SK-N-SH treated with all-trans-retinoic acid at 6 μM for 48 hours (cell line): ENCODE measurements around the gene PLPP6.

Experiments used
- ATAC-seq: fragments of 200-7000 bp; cut with Tn5 transposase; 3 replicates; pipeline ENCODE4 v1.9.1; 2020; ENCODE audit warnings: mild to moderate bottlenecking, moderate library complexity
- ARNTL ChIP-seq: fragments of 450-650 bp; formaldehyde crosslinking; IDR thresholded peaks from 2 replicates; pipeline ENCODE4 v1.5.0; 2020; ENCODE audit warnings: low read depth, mild to moderate bottlenecking, moderate library complexity, borderline replicate concordance
- BACH2 ChIP-seq: fragments of 250-450 bp; sonication (Bioruptor Pico); IDR thresholded peaks from 2 replicates; pipeline ENCODE4 v1.9.0; 2021; ENCODE audit warnings: mild to moderate bottlenecking, borderline replicate concordance
- CREB5 ChIP-seq: fragments of 250-450 bp; sonication (Bioruptor Pico); IDR thresholded peaks from 2 replicates; pipeline ENCODE4 v1.5.1; 2020; ENCODE audit warnings: low read depth, mild to moderate bottlenecking, moderate library complexity
- CSDC2 ChIP-seq: fragments of 250-450 bp; sonication (Bioruptor Pico); IDR thresholded peaks from 2 replicates; pipeline ENCODE4 v1.5.0; 2020; ENCODE audit warnings: mild to moderate bottlenecking, moderate library complexity
- CSRNP3 ChIP-seq: fragments of 250-450 bp; sonication (Bioruptor Pico); IDR thresholded peaks from 2 replicates; pipeline ENCODE4 v1.5.1; 2021; ENCODE audit warnings: mild to moderate bottlenecking, moderate library complexity
- ESRRG ChIP-seq: fragments of 250-450 bp; sonication (Bioruptor Pico); IDR thresholded peaks from 2 replicates; pipeline ENCODE4 v1.6.1; 2021; ENCODE audit warnings: mild to moderate bottlenecking
- GLIS3 ChIP-seq: fragments of 250-450 bp; sonication (Bioruptor Pico); IDR thresholded peaks from 2 replicates; pipeline ENCODE4 v1.5.0; 2020; ENCODE audit warnings: mild to moderate bottlenecking, moderate library complexity
- ISL1 ChIP-seq: fragments of 250-450 bp; sonication (Bioruptor Pico); IDR thresholded peaks from 2 replicates; pipeline ENCODE4 v2.1.2; 2022; ENCODE audit warnings: mild to moderate bottlenecking, moderate library complexity
- OSR1 ChIP-seq: fragments of 250-450 bp; sonication (Bioruptor Pico); IDR thresholded peaks from 2 replicates; pipeline ENCODE4 v1.8.0; 2022; ENCODE audit warnings: moderate library complexity, mild to moderate bottlenecking, inconsistent platforms
- PATZ1 ChIP-seq: fragments of 250-450 bp; sonication (Bioruptor Pico); IDR thresholded peaks from 2 replicates; pipeline ENCODE4 v1.8.0; 2020; ENCODE audit warnings: mild to moderate bottlenecking, moderate library complexity, borderline replicate concordance
- POU6F1 ChIP-seq: fragments of 250-450 bp; sonication (Bioruptor Pico); IDR thresholded peaks from 2 replicates; pipeline ENCODE4 v1.8.0; 2021; ENCODE audit warnings: low read depth, mild to moderate bottlenecking, moderate library complexity, borderline replicate concordance
- PPARA ChIP-seq: fragments of 250-450 bp; sonication (Bioruptor Pico); IDR thresholded peaks from 2 replicates; pipeline ENCODE4 v1.5.0; 2020; ENCODE audit warnings: mild to moderate bottlenecking, borderline replicate concordance
- RARB ChIP-seq: fragments of 250-450 bp; sonication (Bioruptor Pico); IDR thresholded peaks from 2 replicates; pipeline ENCODE4 v1.8.0; 2021; ENCODE audit warnings: mild to moderate bottlenecking, moderate library complexity
- SNAI2 ChIP-seq: fragments of 250-450 bp; sonication (Bioruptor Pico); IDR thresholded peaks from 2 replicates; pipeline ENCODE4 v1.5.0; 2020; ENCODE audit warnings: mild to moderate bottlenecking, moderate library complexity
- TCF4 ChIP-seq: fragments of 250-450 bp; sonication (Bioruptor Pico); IDR thresholded peaks from 2 replicates; pipeline ENCODE4 v1.8.0; 2021; ENCODE audit warnings: mild to moderate bottlenecking, moderate library complexity, borderline replicate concordance
- TOX ChIP-seq: fragments of 250-450 bp; sonication (Bioruptor Pico); IDR thresholded peaks from 2 replicates; pipeline ENCODE4 v1.8.0; 2021; ENCODE audit warnings: mild to moderate bottlenecking, moderate library complexity, borderline replicate concordance
- ZC3H10 ChIP-seq: fragments of 250-450 bp; sonication (Bioruptor Pico); IDR thresholded peaks from 2 replicates; pipeline ENCODE4 v1.5.1; 2021; ENCODE audit warnings: mild to moderate bottlenecking, moderate library complexity
- ZFP3 ChIP-seq: fragments of 250-450 bp; sonication (Bioruptor Pico); IDR thresholded peaks from 2 replicates; pipeline ENCODE4 v1.5.0; 2020; ENCODE audit warnings: mild to moderate bottlenecking, moderate library complexity
- ZFP30 ChIP-seq: fragments of 450-650 bp; formaldehyde crosslinking; IDR thresholded peaks from 2 replicates; pipeline ENCODE4 v1.5.0; 2022; ENCODE audit warnings: mild to moderate bottlenecking, moderate library complexity
- ZNF565 ChIP-seq: fragments of 450-650 bp; formaldehyde crosslinking; conservative IDR thresholded peaks from 2 replicates; pipeline ENCODE4 v1.5.0; 2020; ENCODE audit warnings: low read depth, mild to moderate bottlenecking, moderate library complexity
- ZNF70 ChIP-seq: fragments of 450-650 bp; formaldehyde crosslinking; IDR thresholded peaks from 2 replicates; pipeline ENCODE4 v1.5.0; 2020; ENCODE audit warnings: mild to moderate bottlenecking, moderate library complexity
- ZNF8 ChIP-seq: fragments of 450-650 bp; formaldehyde crosslinking; IDR thresholded peaks from 2 replicates; pipeline ENCODE4 v1.5.0; 2020; ENCODE audit warnings: mild to moderate bottlenecking, moderate library complexity

PLPP6 gene

GRCh38 chr9:4706971-4707622 lies 45.0 kb downstream of the PLPP6 start:
- no peak for ATAC-seq
- no peak for TF ChIP-seq TOX
- no peak for TF ChIP-seq ZNF70
- no peak for TF ChIP-seq GLIS3
- no peak for TF ChIP-seq BACH2 (CRISPR knock-in tag)
- TF ChIP-seq RARB (CRISPR knock-in tag) = no peak
- TF ChIP-seq ESRRG = no peak
- no peak for TF ChIP-seq ARNTL (CRISPR knock-in tag)
- no peak for TF ChIP-seq CSDC2 (CRISPR knock-in tag)
- no peak for TF ChIP-seq POU6F1 (CRISPR knock-in tag)
- TF ChIP-seq ZFP3 (CRISPR knock-in tag) = no peak

- TF ChIP-seq PATZ1 (CRISPR knock-in tag) (no peak), ESRRG (no peak), CSDC2 (CRISPR knock-in tag) (no peak), BACH2 (CRISPR knock-in tag) (no peak), ZFP30 (CRISPR knock-in tag) (no peak), RARB (CRISPR knock-in tag) (no peak), TOX (no peak), ZNF70 (no peak), ARNTL (CRISPR knock-in tag) (no peak), CREB5 (CRISPR knock-in tag) (no peak), ZFP3 (CRISPR knock-in tag) (no peak), TCF4 (CRISPR knock-in tag) (no peak), ISL1 (CRISPR knock-in tag) (no peak), ZC3H10 (CRISPR knock-in tag) (no peak)
- no peak for ATAC-seq
These were observed 47.3 kb downstream of the PLPP6 start for GRCh38 chr9:4709380-4709779.

GRCh38 chr9:4713849-4714248 lies 51.8 kb downstream of the PLPP6 start:
- TF ChIP-seq OSR1 (CRISPR knock-in tag) = no peak
- no peak for ATAC-seq

GRCh38 chr9:4714266-4715016 lies 52.3 kb downstream of the PLPP6 start:
- no peak for ATAC-seq
- TF ChIP-seq RARB (CRISPR knock-in tag) = no peak
- no peak for TF ChIP-seq ARNTL (CRISPR knock-in tag)
- TF ChIP-seq CSRNP3 (CRISPR knock-in tag) = no peak
- no peak for TF ChIP-seq SNAI2 (CRISPR knock-in tag)
- TF ChIP-seq TCF4 (CRISPR knock-in tag) = no peak
- TF ChIP-seq ESRRG = no peak
- TF ChIP-seq ZNF565 (CRISPR knock-in tag) = no peak
- TF ChIP-seq POU6F1 (CRISPR knock-in tag) = no peak
- no peak for TF ChIP-seq PPARA
- no peak for TF ChIP-seq ZFP3 (CRISPR knock-in tag)
- TF ChIP-seq ZNF70 = no peak
- TF ChIP-seq BACH2 (CRISPR knock-in tag) = no peak
- TF ChIP-seq ZFP30 (CRISPR knock-in tag) = no peak
- TF ChIP-seq TOX = no peak
- no peak for TF ChIP-seq ZC3H10 (CRISPR knock-in tag)
- TF ChIP-seq CSDC2 (CRISPR knock-in tag) = no peak
- TF ChIP-seq GLIS3 = no peak
- no peak for TF ChIP-seq PATZ1 (CRISPR knock-in tag)
- TF ChIP-seq ZNF8 (CRISPR knock-in tag) = no peak
